Panc1 (cell line): ENCODE results near the gene ITPR3. TPM values are rescaled to one million over a fixed set of nuclear protein-coding genes. Genes with fewer than 3 reads are reported as not detected.

ENCODE experiments used
- ATAC-seq: fragments of 200-7000 bp; cut with Tn5 transposase; 2 replicates; pipeline ENCODE4 v1.9.1; 2020; ENCODE audit warnings: mild to moderate bottlenecking, moderate library complexity
- BruUV-seq: library from RNA; stranded (reverse); fragments of 400-500 nt; replicated peaks from 2 replicates; lab custom pipeline; 2021; lab: Mats Ljungman, UMichigan
- CTCF ChIA-PET: fragments of 300-600 bp; sonication (Branson Sonifier 250); formaldehyde crosslinking; loops from one replicate; lab custom pipeline; 2022; ENCODE audit warnings: antibody characterized with exemption; lab: Charles Lee
- POLR2A ChIA-PET: fragments of 300-600 bp; sonication (Branson Sonifier 250); formaldehyde crosslinking; loops from one replicate; lab custom pipeline; 2022; ENCODE audit warnings: antibody characterized with exemption; lab: Charles Lee
- DNase-seq: peaks from one replicate; pipeline ENCODE4 v3.0.0-alpha.2; 2010; ENCODE audit warnings: low read depth, low spot score
- H3K27ac ChIP-seq: 2 replicates; pipeline ENCODE4 v1.5.1; 2011; ENCODE audit warnings: mild to moderate bottlenecking, low read length, inconsistent platforms
- H3K27me3 ChIP-seq: fragments of 200-500 bp; sonication (Bioruptor generic); 2 replicates; pipeline ENCODE4 v1.6.0; 2014; ENCODE audit warnings: low read length, inconsistent platforms; ENCODE audit not compliant: control insufficient read depth, insufficient read depth
- H3K36me3 ChIP-seq: fragments of 200-500 bp; sonication (Bioruptor generic); 2 replicates; pipeline ENCODE4 v1.5.1; 2014; ENCODE audit warnings: inconsistent platforms, mild to moderate bottlenecking, low read length, moderate library complexity; ENCODE audit not compliant: control insufficient read depth, insufficient read depth
- H3K4me1 ChIP-seq: 2 replicates; pipeline ENCODE4 v1.5.1; 2011; ENCODE audit warnings: inconsistent platforms, mild to moderate bottlenecking, low read length, moderate library complexity; ENCODE audit not compliant: control insufficient read depth, insufficient read depth
- H3K4me3 ChIP-seq, 2 experiments: 2 replicates each; pipeline ENCODE4 v1.5.1; 2011 to 2012; ENCODE audit warnings: low read depth in 2 of 2, low read length in 2 of 2, mild to moderate bottlenecking in 2 of 2, inconsistent platforms in 1 of 2, moderate library complexity in 1 of 2
- H3K9me3 ChIP-seq: fragments of 200-500 bp; sonication (Bioruptor generic); 2 replicates; pipeline ENCODE4 v1.5.1; 2014; ENCODE audit warnings: low read depth, mild to moderate bottlenecking, inconsistent platforms, low read length, moderate library complexity; ENCODE audit not compliant: control insufficient read depth, insufficient read depth
- CTCF ChIP-seq: fragments of 450-650 bp; IDR thresholded peaks from 2 replicates; pipeline ENCODE4 v1.5.1; 2017; ENCODE audit warnings: mild to moderate bottlenecking
- POLR2AphosphoS5 ChIP-seq: IDR thresholded peaks from 2 replicates; pipeline ENCODE4 v1.6.1; 2012; ENCODE audit warnings: mild to moderate bottlenecking, low read depth, low read length, moderate library complexity
- REST ChIP-seq, 2 experiments: IDR thresholded peaks; 2 replicates each; pipeline ENCODE4 v1.6.1; 2011 to 2012; ENCODE audit warnings: low read depth in 2 of 2, control low read depth in 1 of 2, low read length in 1 of 2, mild to moderate bottlenecking in 1 of 2, moderate library complexity in 1 of 2; ENCODE audit not compliant: insufficient read depth in 1 of 2
- SIN3A ChIP-seq: IDR thresholded peaks from 2 replicates; pipeline ENCODE4 v1.6.1; 2012; ENCODE audit warnings: low read depth, mild to moderate bottlenecking, low read length, moderate library complexity, borderline replicate concordance; ENCODE audit not compliant: insufficient read depth
- TCF7L2 ChIP-seq: IDR thresholded peaks from 2 replicates; pipeline ENCODE4 v1.6.1; 2011; ENCODE audit warnings: mild to moderate bottlenecking, low read depth, low read length, inconsistent platforms
- in situ Hi-C: cut with HindIII; loops from 2 replicates; pipeline ENCODE4 v1.10.0; 2016; ENCODE audit warnings: low sequenced_read_pairs, low pct_unique_long_range_greater_than_20kb
- intact Hi-C: fragments of 100-400 bp; cut with micrococcal nuclease; formaldehyde crosslinking; loops from one replicate; pipeline ENCODE4 v1.10.0; 2022; ENCODE audit not compliant: unreplicated experiment
- total RNA-seq: library from RNA; stranded (reverse); gene quantifications from one replicate; pipeline ENCODE4 v1.2.1, GENCODE V29; 2021; ENCODE audit not compliant: unreplicated experiment

Gene ITPR3
- total RNA-seq, 1 experiment from 2014 or later, result 65.8 TPM

- Histone ChIP-seq H3K27ac (peak overlapping the region; percentile 65), H3K4me1 (peaks cover 44% of the 10 kb centered on the region), H3K4me3 (no peak overlapping the region), H3K9me3 (no peaks in the 10 kb centered on the region), H3K27me3 (no peaks in the 10 kb centered on the region), H3K36me3 (peaks cover 7% of the 10 kb centered on the region; the same call in 1 of the 2 replicates)
- ChIA-PET POLR2A (no interaction called here), CTCF (interaction anchor here (0.6 kb wide), 1 partner anchor 16 kb away, joined by 3 read pairs; the partner anchor contains the start of gene UQCC2)
- DNase-seq, result no peak
- TF ChIP-seq POLR2AphosphoS5 (no peak), REST (IDR thresholded peaks at IDR 0.05; ENCODE audit: insufficient read depth in 1 of 2, low read depth in 2 of 2, low read length in 1 of 2) (no peak), SIN3A (no peak), CTCF (no peak), TCF7L2 (no peak)
- no TSS peak for BruUV-seq
- intact Hi-C loops, result no loop called here
- in situ Hi-C loops, result no loop called here
- ATAC-seq, result no peak
Measured at GRCh38 chr6:33695451-33695887, 74.3 kb downstream of the ITPR3 start.

GRCh38 chr6:33696076-33696475, 75.0 kb downstream of the ITPR3 start:
- no peaks in the 10 kb centered on the region for H3K9me3 ChIP-seq
- CTCF ChIA-PET, result no interaction called here
- peaks cover 7% of the 10 kb centered on the region; the same call in 1 of the 2 replicates for H3K36me3 ChIP-seq
- intact Hi-C loops (no loop called here), in situ Hi-C loops (no loop called here)
- no peak for TF ChIP-seq CTCF
- TF ChIP-seq POLR2AphosphoS5, result no peak
- no peak for TF ChIP-seq TCF7L2
- no peak for TF ChIP-seq SIN3A
- no peak for TF ChIP-seq REST (IDR thresholded peaks at IDR 0.05; ENCODE audit: insufficient read depth in 1 of 2, low read depth in 2 of 2, low read length in 1 of 2)
- TSS peak; percentile 84 for BruUV-seq
- POLR2A ChIA-PET, result no interaction called here
- H3K27ac ChIP-seq, result peak overlapping the region; percentile 75; the same call in 1 of the 2 replicates
- peaks cover 44% of the 10 kb centered on the region for H3K4me1 ChIP-seq
- no peak for ATAC-seq
- H3K27me3 ChIP-seq, result no peaks in the 10 kb centered on the region
- no peak overlapping the region for H3K4me3 ChIP-seq
- DNase-seq, result no peak
